ENCODE data around the gene TPSAB1. TPM values are rescaled to one million over a fixed set of nuclear protein-coding genes. Genes with fewer than 3 reads are reported as not detected.

The TPSAB1 gene
- total and polyA plus RNA-seq, 2 experiments from 2014 or later = not detected

- TF ChIP-seq EZH2 (IDR thresholded peaks at IDR 0.05; ENCODE audit: insufficient read depth, poor library complexity, severe bottlenecking) (no peak), EZH2phosphoT487 (IDR thresholded peaks at IDR 0.05; ENCODE audit: insufficient read depth, low read depth) (no peak)
- Histone ChIP-seq H3F3A (ENCODE audit: insufficient read depth) (no peaks in the 10 kb centered on the region), H3K27me3 (replicated peaks; ENCODE audit: insufficient read depth) (no peaks in the 10 kb centered on the region), H3K4me1 (ENCODE audit: insufficient read depth) (no peaks in the 10 kb centered on the region), H3K4me3 (no peak overlapping the region), H3K9ac (no peak overlapping the region), H3K36me3 (ENCODE audit: low read depth) (no peaks in the 10 kb centered on the region), H4K20me1 (ENCODE audit: insufficient read depth) (no peaks in the 10 kb centered on the region), H3K4me2 (ENCODE audit: unreplicated experiment) (no peak overlapping the region), H3K9me3 (ENCODE audit: low read depth) (no peaks in the 10 kb centered on the region), H3K79me2 (ENCODE audit: insufficient read depth) (no peaks in the 10 kb centered on the region), H3K27ac (no peak overlapping the region), H2AFZ (no peak overlapping the region), H3K9me2 (ENCODE audit: insufficient read depth) (no peaks in the 10 kb centered on the region)
- in situ Hi-C loops (cut with MboI) = no loop called here
- WGBS, 2 experiments (ENCODE audit: low coverage in 1 of 2, low lambda C conversion rate in 2 of 2, missing lambda C conversion rate in 2 of 2) = 75 to 82% methylated on average over 6 to 16 of the region's 16 CpGs
- no peak for DNase-seq
Observed at GRCh38 chr16:1214719-1215118, 25.8 kb upstream of the TPSAB1 start.

DNA sequence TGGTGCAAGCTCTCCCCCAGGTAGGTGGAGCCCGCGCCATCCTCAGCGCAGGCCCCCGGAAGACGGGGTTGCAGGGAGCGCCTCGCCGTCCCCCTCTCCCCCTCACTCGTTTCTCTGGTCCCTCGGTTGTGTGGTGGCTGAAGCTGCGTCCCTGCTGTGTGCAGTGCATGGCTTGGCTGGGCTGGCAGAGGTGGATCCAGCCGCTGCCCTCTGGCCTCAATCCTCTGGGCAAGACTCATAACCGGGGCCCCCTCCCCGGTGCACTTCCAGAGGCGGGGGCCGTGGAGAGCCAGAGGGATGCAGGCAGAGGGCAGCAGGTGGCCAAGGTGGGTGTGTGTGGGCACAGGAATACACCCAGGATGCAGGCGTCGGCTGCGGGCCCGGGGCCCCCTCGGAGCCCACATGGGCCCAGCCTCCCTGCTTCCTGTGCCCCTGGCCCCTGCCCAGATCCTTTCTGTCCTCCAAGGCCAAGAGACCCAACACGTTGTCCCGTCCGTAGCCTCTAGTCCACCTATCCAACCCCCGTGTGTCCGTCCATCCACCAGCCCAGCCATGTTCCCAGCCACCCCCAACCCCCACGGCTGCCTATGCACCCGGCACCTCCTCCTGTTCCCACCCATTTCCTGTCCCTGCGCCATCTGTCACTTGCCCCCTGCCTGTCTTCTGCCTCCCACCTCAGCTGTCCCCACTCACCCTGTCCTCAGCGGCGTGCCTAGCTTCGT is 24.8 kb upstream of the TPSAB1 start:
- Histone ChIP-seq H3K36me3 (ENCODE audit: low read depth) (no peaks in the 10 kb centered on the region), H3K9me3 (ENCODE audit: low read depth) (no peaks in the 10 kb centered on the region), H3K4me2 (ENCODE audit: unreplicated experiment) (no peak overlapping the region), H3F3A (ENCODE audit: insufficient read depth) (no peaks in the 10 kb centered on the region), H3K9me2 (ENCODE audit: insufficient read depth) (no peaks in the 10 kb centered on the region), H3K79me2 (ENCODE audit: insufficient read depth) (no peaks in the 10 kb centered on the region), H3K27ac (no peak overlapping the region), H2AFZ (no peak overlapping the region), H3K27me3 (replicated peaks; ENCODE audit: insufficient read depth) (no peaks in the 10 kb centered on the region), H3K4me1 (ENCODE audit: insufficient read depth) (no peaks in the 10 kb centered on the region), H3K9ac (no peak overlapping the region), H3K4me3 (no peak overlapping the region), H4K20me1 (ENCODE audit: insufficient read depth) (no peaks in the 10 kb centered on the region)
- no peak for DNase-seq
- TF ChIP-seq EZH2phosphoT487 (IDR thresholded peaks at IDR 0.05; ENCODE audit: insufficient read depth, low read depth) (no peak), EZH2 (IDR thresholded peaks at IDR 0.05; ENCODE audit: insufficient read depth, poor library complexity, severe bottlenecking) (no peak)
- in situ Hi-C loops (cut with MboI) = no loop called here
- 69 to 76% methylated on average over 23 to 32 of the region's 32 CpGs for WGBS, 2 experiments (ENCODE audit: low coverage in 1 of 2, low lambda C conversion rate in 2 of 2, missing lambda C conversion rate in 2 of 2)

DNA sequence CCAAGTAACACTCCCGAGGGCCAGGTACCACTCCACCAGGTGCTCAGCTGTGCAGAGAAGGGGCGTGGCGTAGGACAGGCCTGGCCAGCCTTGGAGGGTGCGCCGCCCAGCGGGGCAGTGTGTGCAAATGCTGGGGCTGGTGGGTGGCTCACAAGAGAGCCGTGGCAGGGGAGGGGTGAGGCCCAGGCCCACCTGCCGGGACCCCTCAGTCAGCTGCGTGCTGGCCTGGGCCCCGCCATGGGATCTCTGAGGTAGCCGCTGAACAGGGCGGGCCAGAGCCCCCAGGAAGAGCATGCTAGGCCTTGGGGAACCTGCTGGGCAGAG is 24.2 kb upstream of the TPSAB1 start:
- Histone ChIP-seq H3K79me2 (ENCODE audit: insufficient read depth) (no peaks in the 10 kb centered on the region), H3K4me2 (ENCODE audit: unreplicated experiment) (no peak overlapping the region), H3K36me3 (ENCODE audit: low read depth) (no peaks in the 10 kb centered on the region), H3K27me3 (replicated peaks; ENCODE audit: insufficient read depth) (no peaks in the 10 kb centered on the region), H3K9me2 (ENCODE audit: insufficient read depth) (no peaks in the 10 kb centered on the region), H4K20me1 (ENCODE audit: insufficient read depth) (no peaks in the 10 kb centered on the region), H3K9ac (no peak overlapping the region), H3K9me3 (ENCODE audit: low read depth) (no peaks in the 10 kb centered on the region), H2AFZ (no peak overlapping the region), H3K27ac (no peak overlapping the region), H3F3A (ENCODE audit: insufficient read depth) (no peaks in the 10 kb centered on the region), H3K4me1 (ENCODE audit: insufficient read depth) (no peaks in the 10 kb centered on the region), H3K4me3 (no peak overlapping the region)
- in situ Hi-C loops (cut with MboI) = no loop called here
- 79 to 80% methylated on average over 12 of the region's 12 CpGs for WGBS, 2 experiments (ENCODE audit: low coverage in 1 of 2, low lambda C conversion rate in 2 of 2, missing lambda C conversion rate in 2 of 2)
- no peak for DNase-seq
- TF ChIP-seq EZH2phosphoT487 (IDR thresholded peaks at IDR 0.05; ENCODE audit: insufficient read depth, low read depth) = no peak

DNA sequence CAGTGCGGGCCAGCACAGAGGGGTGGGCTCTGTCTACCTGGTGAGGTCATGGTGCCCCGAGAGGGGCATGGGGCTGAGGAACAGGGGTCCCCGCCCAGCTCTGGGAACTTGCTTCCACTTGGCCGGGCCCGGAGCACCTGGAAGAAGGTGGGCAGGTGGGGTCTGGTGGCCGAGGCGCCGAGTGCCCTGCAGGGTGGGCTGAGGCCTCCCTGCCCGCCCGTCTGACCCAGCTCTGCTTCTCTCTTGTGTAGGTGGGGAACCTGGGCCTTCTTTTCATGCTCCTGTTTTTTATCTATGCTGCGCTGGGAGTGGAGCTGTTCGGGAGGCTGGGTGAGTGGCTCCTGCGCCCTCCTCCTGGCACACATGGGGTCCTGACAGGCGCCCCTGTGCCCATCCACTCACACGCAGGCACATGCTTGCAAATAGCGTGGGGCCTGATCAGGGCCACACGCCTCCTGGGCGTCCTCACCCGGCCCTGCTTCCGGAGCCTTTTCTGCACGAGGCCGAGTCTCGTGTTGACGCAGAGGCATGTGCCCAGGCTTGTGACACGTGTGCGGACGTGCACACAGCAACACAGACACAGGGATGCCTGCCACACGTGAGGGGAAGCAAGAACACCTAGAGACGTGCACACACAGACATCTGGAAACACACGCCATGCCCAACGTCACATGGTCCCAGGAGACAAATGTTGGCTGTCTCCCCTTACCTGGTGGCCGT is 23.7 kb upstream of the TPSAB1 start:
- no peaks in the 10 kb centered on the region for H3K79me2 ChIP-seq (ENCODE audit: insufficient read depth)
- no peaks in the 10 kb centered on the region for H3K27me3 ChIP-seq (replicated peaks; ENCODE audit: insufficient read depth)

More for the DNA sequence above, 23.7 kb upstream of the TPSAB1 start:
- H3K27ac ChIP-seq = no peak overlapping the region
- no peaks in the 10 kb centered on the region for H3K9me2 ChIP-seq (ENCODE audit: insufficient read depth)
- H3K9ac ChIP-seq = no peak overlapping the region
- no peaks in the 10 kb centered on the region for H3K9me3 ChIP-seq (ENCODE audit: low read depth)
- H4K20me1 ChIP-seq (ENCODE audit: insufficient read depth) = no peaks in the 10 kb centered on the region
- in situ Hi-C loops (cut with MboI) = no loop called here
- no peaks in the 10 kb centered on the region for H3K36me3 ChIP-seq (ENCODE audit: low read depth)
- TF ChIP-seq EZH2 (IDR thresholded peaks at IDR 0.05; ENCODE audit: insufficient read depth, poor library complexity, severe bottlenecking) = no peak
- TF ChIP-seq EZH2phosphoT487 (IDR thresholded peaks at IDR 0.05; ENCODE audit: insufficient read depth, low read depth) = no peak
- H3F3A ChIP-seq (ENCODE audit: insufficient read depth) = no peaks in the 10 kb centered on the region
- H3K4me3 ChIP-seq = no peak overlapping the region
- no peak overlapping the region for H3K4me2 ChIP-seq (ENCODE audit: unreplicated experiment)
- H2AFZ ChIP-seq = no peak overlapping the region
- 61 to 65% methylated on average over 27 of the region's 32 CpGs for WGBS, 2 experiments (ENCODE audit: low coverage in 1 of 2, low lambda C conversion rate in 2 of 2, missing lambda C conversion rate in 2 of 2)
- no peaks in the 10 kb centered on the region for H3K4me1 ChIP-seq (ENCODE audit: insufficient read depth)
- DNase-seq = no peak
